PC-3 (cell line): ENCODE measurements around the gene NUDT8.

ENCODE experiments used
- EZH2 ChIP-seq: fragments of 300-600 bp; sonication (generic); IDR thresholded peaks from one replicate; pipeline ENCODE4 v1.6.1; 2017; ENCODE audit warnings: antibody characterized with exemption, mild to moderate bottlenecking, low read length; ENCODE audit not compliant: unreplicated experiment
- EZH2phosphoT487 ChIP-seq: fragments of 300-600 bp; sonication (generic); IDR thresholded peaks from 2 replicates; pipeline ENCODE4 v1.6.1; 2018; ENCODE audit warnings: mild to moderate bottlenecking, antibody characterized with exemption, low read length, borderline replicate concordance
- TF ChIP-seq, protein P1 (sequence below): fragments of 300-600 bp; sonication (generic); conservative IDR thresholded peaks from 2 replicates; pipeline ENCODE4 v1.5.1; 2017; ENCODE audit warnings: antibody characterized with exemption, low read depth, mild to moderate bottlenecking, low read length

DNA sequence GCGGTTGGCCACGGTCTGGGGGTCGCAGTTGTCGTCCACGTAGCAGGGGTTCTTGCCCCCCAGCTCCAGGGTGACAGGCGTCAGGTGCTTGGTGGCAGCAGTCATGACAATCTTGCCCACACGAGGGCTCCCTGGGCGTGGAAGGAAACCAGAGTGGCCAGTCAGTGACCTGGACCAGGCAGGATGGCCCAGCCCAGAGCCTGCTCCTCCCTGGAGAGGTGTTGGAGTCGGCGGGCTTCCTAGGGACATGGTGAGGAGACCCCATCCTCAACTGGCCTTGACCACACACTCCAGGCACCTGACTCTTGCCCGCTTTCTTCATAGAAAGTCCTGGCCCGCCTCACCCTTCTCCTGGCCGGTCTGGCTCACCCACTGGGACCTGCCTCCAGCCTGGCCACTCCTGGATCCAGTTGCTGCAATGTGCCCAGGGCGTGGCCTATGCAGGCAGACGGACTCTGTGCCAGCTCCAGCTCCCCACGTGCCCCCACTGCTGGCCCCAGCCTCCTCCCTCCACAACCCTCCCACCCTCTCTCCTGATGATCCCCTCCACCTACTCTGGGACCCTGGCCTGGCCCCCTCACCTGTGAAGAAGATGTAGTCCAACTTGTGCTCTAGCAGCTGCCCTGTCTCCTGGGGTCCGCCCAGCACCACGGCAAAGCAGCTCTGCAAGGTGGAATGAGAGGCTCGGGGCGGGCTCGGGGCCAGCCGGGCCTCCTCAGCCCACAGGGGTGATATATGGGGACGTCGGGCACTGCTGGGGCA, 36.0 kb upstream of the NUDT8 start:
- TF ChIP-seq, protein P1, sequence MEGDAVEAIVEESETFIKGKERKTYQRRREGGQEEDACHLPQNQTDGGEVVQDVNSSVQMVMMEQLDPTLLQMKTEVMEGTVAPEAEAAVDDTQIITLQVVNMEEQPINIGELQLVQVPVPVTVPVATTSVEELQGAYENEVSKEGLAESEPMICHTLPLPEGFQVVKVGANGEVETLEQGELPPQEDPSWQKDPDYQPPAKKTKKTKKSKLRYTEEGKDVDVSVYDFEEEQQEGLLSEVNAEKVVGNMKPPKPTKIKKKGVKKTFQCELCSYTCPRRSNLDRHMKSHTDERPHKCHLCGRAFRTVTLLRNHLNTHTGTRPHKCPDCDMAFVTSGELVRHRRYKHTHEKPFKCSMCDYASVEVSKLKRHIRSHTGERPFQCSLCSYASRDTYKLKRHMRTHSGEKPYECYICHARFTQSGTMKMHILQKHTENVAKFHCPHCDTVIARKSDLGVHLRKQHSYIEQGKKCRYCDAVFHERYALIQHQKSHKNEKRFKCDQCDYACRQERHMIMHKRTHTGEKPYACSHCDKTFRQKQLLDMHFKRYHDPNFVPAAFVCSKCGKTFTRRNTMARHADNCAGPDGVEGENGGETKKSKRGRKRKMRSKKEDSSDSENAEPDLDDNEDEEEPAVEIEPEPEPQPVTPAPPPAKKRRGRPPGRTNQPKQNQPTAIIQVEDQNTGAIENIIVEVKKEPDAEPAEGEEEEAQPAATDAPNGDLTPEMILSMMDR: peak; percentile 76
- TF ChIP-seq EZH2phosphoT487 (no peak), EZH2 (no peak)
